Sigmoid colon (tissue), 7 donors: Measurements from ENCODE around the gene BTBD6. TPM values are rescaled to one million over a fixed set of nuclear protein-coding genes. Genes with fewer than 3 reads are reported as not detected.

ENCODE experiments used
- DNase-seq: peaks from one replicate; pipeline ENCODE4 v3.0.0-alpha.2; 2019
- H3K27ac ChIP-seq, 4 donors: fragments of 200-600 bp; sonication (generic); one replicate each; pipeline ENCODE4 v1.5.1; 2016 to 2019; ENCODE audit warnings: mild to moderate bottlenecking in 1 of 4
- H3K27me3 ChIP-seq, 3 donors: fragments of 200-600 bp; sonication (generic); one replicate each; pipeline ENCODE4 v1.5.1; 2019; ENCODE audit warnings: mild to moderate bottlenecking in 1 of 3
- H3K36me3 ChIP-seq, 4 donors: fragments of 200-600 bp; sonication (generic); one replicate each; pipeline ENCODE4 v1.5.1; 2016 to 2019
- H3K4me1 ChIP-seq, 4 donors: fragments of 200-600 bp; sonication (generic); one replicate each; pipeline ENCODE4 v1.5.1; 2017 to 2019
- H3K4me3 ChIP-seq, 4 donors: fragments of 200-600 bp; sonication (generic); one replicate each; pipeline ENCODE4 v1.5.1; 2017 to 2019; ENCODE audit warnings: mild to moderate bottlenecking in 2 of 4, moderate library complexity in 1 of 4
- H3K9me3 ChIP-seq, 4 donors: fragments of 200-600 bp in 3 of 4; sonication (generic) in 3 of 4; one replicate each; pipeline versions ENCODE4 v1.5.1 to v1.6.1; 2013 to 2019
- EP300 ChIP-seq, 4 donors: sonication (generic); formaldehyde crosslinking; IDR thresholded peaks; one replicate each; pipeline ENCODE4 v1.6.1; 2017; ENCODE audit warnings: antibody characterized with exemption in 4 of 4
- POLR2A ChIP-seq, 2 donors: fragments of 450-650 bp; IDR thresholded peaks; one replicate each; pipeline ENCODE4 v1.6.1; 2016; ENCODE audit warnings: antibody characterized with exemption in 2 of 2, mild to moderate bottlenecking in 2 of 2, moderate library complexity in 2 of 2
- POLR2AphosphoS5 ChIP-seq, 4 donors: sonication (generic); formaldehyde crosslinking; IDR thresholded peaks; one replicate each; pipeline ENCODE4 v1.6.1; 2017; ENCODE audit warnings: antibody characterized with exemption in 4 of 4
- WGBS, 2 donors: extraction: QIAGEN DNeasy Blood & Tissue Kit; methylation state at CpG; one replicate each; pipeline ENCODE4 v1.1.7; 2013; 5-methylcytosine and 5-hydroxymethylcytosine counted together
- intact Hi-C: fragments of 100-400 bp; cut with DNase I; formaldehyde crosslinking; loops from one replicate; pipeline ENCODE4 v1.15.1; 2023
- polyA plus RNA-seq, 3 donors: library from polyadenylated mRNA; stranded (reverse); fragments of 200-250 nt; gene quantifications; one replicate each; pipeline ENCODE4 v1.2.3, GENCODE V29; 2013
- total RNA-seq, 4 donors: library from RNA; depleted of rRNA; stranded (reverse); fragments of >200 nt; gene quantifications; one replicate each; pipeline ENCODE4 v1.1.0, GENCODE V29; 2016
- TF ChIP-seq, protein P1 (sequence below), 4 experiments: fragments of 450-650 bp in 3 of 4; fragments of 200-600 bp in 1 of 4; IDR thresholded peaks; one replicate each; pipeline ENCODE4 v1.5.1; 2016 to 2019; ENCODE audit warnings: antibody characterized with exemption in 4 of 4, mild to moderate bottlenecking in 3 of 4, moderate library complexity in 2 of 4
- donor health status: healthy with polysubstance abuse.
- donor health status: Bipolar disorder and iron deficiency.
- donor health status: healthy.

The BTBD6 gene
- total and polyA plus RNA-seq, 7 donors, result 31.3 to 63.7 (median 42.5) TPM

DNA sequence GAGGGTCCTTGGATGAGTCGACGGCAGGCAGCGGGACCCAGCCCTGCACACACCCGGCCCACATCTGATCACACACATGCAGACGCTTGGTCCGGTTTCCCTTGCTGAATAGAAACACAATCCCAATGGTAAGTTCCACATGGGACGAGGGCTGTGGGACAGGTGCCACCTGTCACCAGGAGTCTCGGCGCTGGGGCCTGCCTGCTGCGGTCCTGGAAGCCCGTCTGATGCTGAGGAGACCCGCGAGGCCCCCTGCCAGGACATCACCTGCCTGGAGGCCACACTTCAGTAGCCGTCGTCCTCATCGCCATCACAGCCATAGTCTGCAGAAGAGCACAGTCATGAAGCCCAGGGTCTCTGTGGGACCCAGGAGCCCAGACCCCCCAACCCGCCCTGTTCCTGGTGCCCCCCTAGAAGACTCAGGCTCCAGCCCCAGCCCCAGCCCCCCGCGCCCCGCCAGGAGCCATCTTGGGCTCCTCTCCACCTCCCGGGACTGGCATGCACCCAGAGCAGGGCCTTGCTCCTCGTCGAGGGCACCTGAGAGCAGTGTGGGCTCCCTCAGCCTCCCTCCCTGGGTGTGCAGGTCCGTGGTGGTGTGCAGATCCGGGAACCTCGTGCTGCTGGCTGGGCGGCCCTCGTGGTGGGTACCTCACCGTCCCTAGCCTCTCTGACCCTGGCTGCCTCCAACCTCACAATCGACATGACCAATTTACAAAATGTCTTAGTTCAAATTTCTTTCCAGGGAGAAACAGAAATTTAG lies 37.9 kb upstream of the BTBD6 start:
- TF ChIP-seq, protein P1, sequence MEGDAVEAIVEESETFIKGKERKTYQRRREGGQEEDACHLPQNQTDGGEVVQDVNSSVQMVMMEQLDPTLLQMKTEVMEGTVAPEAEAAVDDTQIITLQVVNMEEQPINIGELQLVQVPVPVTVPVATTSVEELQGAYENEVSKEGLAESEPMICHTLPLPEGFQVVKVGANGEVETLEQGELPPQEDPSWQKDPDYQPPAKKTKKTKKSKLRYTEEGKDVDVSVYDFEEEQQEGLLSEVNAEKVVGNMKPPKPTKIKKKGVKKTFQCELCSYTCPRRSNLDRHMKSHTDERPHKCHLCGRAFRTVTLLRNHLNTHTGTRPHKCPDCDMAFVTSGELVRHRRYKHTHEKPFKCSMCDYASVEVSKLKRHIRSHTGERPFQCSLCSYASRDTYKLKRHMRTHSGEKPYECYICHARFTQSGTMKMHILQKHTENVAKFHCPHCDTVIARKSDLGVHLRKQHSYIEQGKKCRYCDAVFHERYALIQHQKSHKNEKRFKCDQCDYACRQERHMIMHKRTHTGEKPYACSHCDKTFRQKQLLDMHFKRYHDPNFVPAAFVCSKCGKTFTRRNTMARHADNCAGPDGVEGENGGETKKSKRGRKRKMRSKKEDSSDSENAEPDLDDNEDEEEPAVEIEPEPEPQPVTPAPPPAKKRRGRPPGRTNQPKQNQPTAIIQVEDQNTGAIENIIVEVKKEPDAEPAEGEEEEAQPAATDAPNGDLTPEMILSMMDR (IDR thresholded peaks at IDR 0.05), result no peak
- TF ChIP-seq EP300 (IDR thresholded peaks at IDR 0.05), result no peak
- no peak for TF ChIP-seq POLR2AphosphoS5 (IDR thresholded peaks at IDR 0.05)
- TF ChIP-seq POLR2A (IDR thresholded peaks at IDR 0.05), result no peak
- Histone ChIP-seq H3K27me3 (no peaks in the 10 kb centered on the region), H3K36me3 (peaks cover 0 to 50% (median 11%) of the 10 kb centered on the region in 4 donors), H3K27ac (no peak overlapping the region), H3K9me3 (no peaks in the 10 kb centered on the region), H3K4me1 (peaks cover 0 to 12% (median 6%) of the 10 kb centered on the region in 4 donors), H3K4me3 (no peak overlapping the region)
- WGBS, 2 donors, result 93 to 94% methylated on average over 30 of the region's 30 CpGs
- DNase-seq, result no peak
- intact Hi-C loops, result no loop called here

DNA sequence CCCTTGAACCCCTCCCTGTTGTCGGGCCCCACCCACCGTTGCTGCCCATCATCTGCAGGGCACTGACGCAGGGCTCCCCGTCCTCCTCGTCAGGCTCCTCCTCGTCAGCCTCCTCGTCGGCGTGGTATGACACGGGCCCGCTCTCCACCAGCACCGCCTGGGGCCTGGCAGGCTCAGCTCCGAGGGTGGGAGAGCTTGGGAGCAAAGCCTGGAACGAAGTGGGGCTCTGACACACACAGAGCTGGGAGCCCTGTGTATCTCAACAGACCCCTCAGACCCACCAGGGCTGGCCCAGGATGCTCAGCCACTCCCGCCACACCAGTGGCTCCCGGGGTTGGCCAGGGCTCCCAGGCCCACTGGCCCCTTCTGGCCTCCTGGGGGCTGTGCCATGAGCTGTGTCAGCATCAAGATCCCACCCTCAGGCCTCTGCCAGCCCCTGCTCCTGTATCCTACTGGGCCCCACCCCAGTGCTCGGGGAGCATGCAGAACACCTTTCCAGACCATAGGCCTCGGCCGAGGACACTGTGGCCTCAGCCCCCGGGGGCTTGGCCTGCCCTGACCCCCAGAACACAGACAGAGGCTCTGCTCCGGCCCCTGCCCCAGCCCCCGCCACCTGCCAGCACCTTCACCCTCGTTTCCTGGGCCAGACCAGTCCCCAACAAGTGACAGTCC lies 37.1 kb upstream of the BTBD6 start:
- WGBS, 2 donors, result 92 to 94% methylated on average over 23 of the region's 23 CpGs
- no peaks in the 10 kb centered on the region for H3K9me3 ChIP-seq
- no peak for TF ChIP-seq POLR2A (IDR thresholded peaks at IDR 0.05)
- TF ChIP-seq POLR2AphosphoS5 (IDR thresholded peaks at IDR 0.05), result no peak
- no peak for TF ChIP-seq EP300 (IDR thresholded peaks at IDR 0.05)
- TF ChIP-seq, protein P1 (IDR thresholded peaks at IDR 0.05), result no peak
- peaks cover 0 to 52% (median 11%) of the 10 kb centered on the region in 4 donors for H3K36me3 ChIP-seq
- H3K4me3 ChIP-seq, result no peak overlapping the region
- intact Hi-C loops, result no loop called here
- no peak for DNase-seq
- peaks cover 0 to 6% (median 0%) of the 10 kb centered on the region in 4 donors for H3K4me1 ChIP-seq
- H3K27ac ChIP-seq, result no peak overlapping the region
- H3K27me3 ChIP-seq, result no peaks in the 10 kb centered on the region

DNA sequence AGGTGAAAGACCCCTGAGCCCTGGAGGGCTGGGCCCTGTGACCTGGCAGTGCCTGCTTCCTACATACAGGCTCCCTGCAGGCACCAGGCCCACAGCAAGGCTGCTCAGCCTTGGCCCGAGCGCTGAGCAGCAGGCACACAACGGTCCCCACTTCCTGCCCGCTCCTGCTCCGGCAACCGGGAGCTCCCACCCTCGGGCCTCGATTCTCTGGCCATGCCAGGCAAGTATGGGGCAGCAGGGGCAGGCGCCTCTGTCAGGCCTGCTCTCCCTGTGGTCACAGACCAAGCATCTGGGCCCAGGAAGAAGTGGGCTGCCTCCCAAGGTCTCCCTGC lies 36.6 kb upstream of the BTBD6 start:
- H3K27me3 ChIP-seq, result no peaks in the 10 kb centered on the region
- H3K4me3 ChIP-seq, result no peak overlapping the region
- peaks cover 0 to 6% (median 0%) of the 10 kb centered on the region in 4 donors for H3K4me1 ChIP-seq
- H3K27ac ChIP-seq, result no peak overlapping the region
- TF ChIP-seq POLR2AphosphoS5 (IDR thresholded peaks at IDR 0.05) (no peak), POLR2A (IDR thresholded peaks at IDR 0.05) (no peak), EP300 (IDR thresholded peaks at IDR 0.05) (no peak)
- TF ChIP-seq, protein P1 (IDR thresholded peaks at IDR 0.05), result no peak
- H3K9me3 ChIP-seq, result no peaks in the 10 kb centered on the region
- 89 to 94% methylated on average over 9 of the region's 9 CpGs for WGBS, 2 donors
- intact Hi-C loops, result no loop called here
- no peak for DNase-seq
- peaks cover 0 to 57% (median 11%) of the 10 kb centered on the region in 4 donors for H3K36me3 ChIP-seq

DNA sequence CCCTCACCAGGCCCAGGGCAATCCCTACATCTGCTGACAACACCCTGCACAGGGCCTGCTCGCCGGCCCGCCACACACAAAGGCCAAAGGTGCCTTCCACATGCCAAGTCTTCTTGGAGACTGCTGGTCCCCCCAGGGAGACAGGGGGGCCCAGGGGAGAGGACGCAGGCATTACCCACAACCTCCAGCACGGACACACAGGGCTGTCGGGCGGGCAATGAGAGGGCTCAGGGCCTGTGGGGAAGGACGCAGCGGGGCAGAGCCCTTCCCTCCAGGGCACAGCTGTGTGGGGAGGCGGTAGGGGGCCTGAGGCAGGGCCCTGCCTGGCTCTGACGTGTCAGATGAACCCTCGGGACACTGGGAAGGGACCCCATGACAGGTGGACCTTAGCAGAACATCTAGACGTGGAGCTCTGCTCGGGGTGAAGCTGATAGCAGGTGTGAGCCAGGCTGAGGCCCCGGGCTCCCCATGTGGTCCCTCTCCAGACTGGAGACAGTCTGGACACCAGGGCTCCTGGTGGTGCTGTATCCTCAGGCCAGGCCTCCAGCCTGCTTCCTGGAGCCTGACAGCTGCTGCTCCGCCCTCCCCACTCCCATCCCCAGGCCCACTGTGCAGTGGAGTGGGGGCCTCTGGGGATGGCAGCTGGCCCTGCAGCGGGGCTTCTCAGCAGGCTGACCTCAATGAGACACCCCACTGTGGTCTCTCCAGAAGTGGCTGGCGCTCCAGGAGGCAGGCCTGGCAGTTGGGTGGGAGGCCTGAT lies 35.6 kb upstream of the BTBD6 start:
- TF ChIP-seq, protein P1 (IDR thresholded peaks at IDR 0.05), result no peak
- TF ChIP-seq POLR2A (IDR thresholded peaks at IDR 0.05) (no peak), EP300 (IDR thresholded peaks at IDR 0.05) (no peak), POLR2AphosphoS5 (IDR thresholded peaks at IDR 0.05) (no peak)
- DNase-seq, result no peak
- H3K4me1 ChIP-seq, result no peaks in the 10 kb centered on the region
- no peaks in the 10 kb centered on the region for H3K9me3 ChIP-seq
- no peak overlapping the region for H3K27ac ChIP-seq
- intact Hi-C loops, result no loop called here
- no peaks in the 10 kb centered on the region for H3K27me3 ChIP-seq
- peaks cover 0 to 67% (median 15%) of the 10 kb centered on the region in 4 donors for H3K36me3 ChIP-seq
- no peak overlapping the region for H3K4me3 ChIP-seq
- WGBS, 2 donors, result 88 to 94% methylated on average over 18 of the region's 18 CpGs
